Measurements from ENCODE around the gene ERAS. TPM values are rescaled to one million over a fixed set of nuclear protein-coding genes. Genes with fewer than 3 reads are reported as not detected.
A peak's percentile ranks its signal among the peaks of the same experiment; 100 is the strongest.

ERAS gene
- total and polyA plus RNA-seq, 3 donors from 2014 or later: 0.76 to 2.0 (median 1.4) TPM

DNA sequence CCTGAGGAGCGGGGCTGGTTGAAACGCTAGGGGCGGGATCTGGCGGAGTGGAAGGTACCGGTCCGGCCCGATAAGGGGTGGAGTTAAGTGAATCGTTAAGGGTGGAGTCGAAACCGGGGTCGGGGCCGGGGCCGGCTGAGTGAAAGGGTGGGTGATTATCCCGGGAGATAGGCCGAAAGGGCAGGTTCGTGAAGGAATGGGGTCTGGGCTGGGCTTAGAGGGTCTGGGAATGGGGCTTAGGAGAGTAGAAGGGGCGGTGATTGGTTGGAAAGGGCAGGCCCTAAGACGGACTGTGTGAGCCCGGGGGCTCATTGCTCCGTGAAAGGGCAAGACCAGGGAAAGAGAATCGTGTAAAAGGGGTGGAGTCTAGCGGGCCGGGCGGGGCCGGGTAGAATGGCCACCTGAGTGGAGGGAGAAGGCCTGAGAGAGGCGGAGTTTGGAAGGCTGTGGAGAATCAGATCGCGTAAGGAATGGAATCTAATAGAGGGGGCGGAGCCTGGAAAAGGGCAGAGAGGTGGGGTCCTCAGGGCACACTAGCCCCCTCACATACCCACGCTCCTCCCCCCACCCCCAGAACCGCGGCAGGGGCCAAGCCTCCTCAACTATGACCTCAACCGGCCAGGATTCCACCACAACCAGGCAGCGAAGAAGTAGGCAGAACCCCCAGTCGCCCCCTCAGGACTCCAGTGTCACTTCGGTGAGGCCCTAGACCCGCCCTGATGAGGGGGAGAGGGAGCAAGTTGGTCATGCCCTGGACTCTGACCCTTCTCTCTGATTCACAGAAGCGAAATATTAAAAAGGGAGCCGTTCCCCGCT is 24.0 kb upstream of the ERAS start:
- intact Hi-C loops (cut with DNase I; ENCODE audit: low total_unique reads): no loop called here
- Histone ChIP-seq H3K4me1 (no peaks in the 10 kb centered on the region), H3K27me3 (no peaks in the 10 kb centered on the region), H3K4me3 (peak overlapping the region; percentile 66 to 76), H3K9me3 (no peaks in the 10 kb centered on the region), H3K27ac (peak overlapping the region; percentile 92 to 96), H3K36me3 (ENCODE audit: low read depth, missing control alignments) (no peaks in the 10 kb centered on the region)
- DNase-seq: peak; percentile 87
- 4 to 5% methylated on average over 19 to 39 of the region's 40 CpGs for WGBS, 2 donors
- TF ChIP-seq POLR2A (IDR thresholded peaks at IDR 0.05): no peak
- no peak for TF ChIP-seq CTCF (IDR thresholded peaks at IDR 0.05)

DNA sequence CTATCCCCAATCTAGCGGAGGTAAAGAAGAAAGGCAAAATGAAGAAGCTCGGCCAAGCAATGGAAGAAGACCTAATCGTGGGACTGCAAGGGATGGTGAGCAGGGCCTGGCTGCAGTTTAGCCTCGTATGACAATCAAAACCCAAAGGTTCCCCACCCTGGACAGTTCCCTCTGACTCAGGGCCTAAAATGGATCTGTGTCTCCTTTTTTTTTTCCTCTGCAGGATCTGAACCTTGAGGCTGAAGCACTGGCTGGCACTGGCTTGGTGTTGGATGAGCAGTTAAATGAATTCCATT is 23.5 kb upstream of the ERAS start:
- no peak for DNase-seq
- Histone ChIP-seq H3K4me3 (peak overlapping the region; percentile 66 to 76), H3K36me3 (ENCODE audit: low read depth, missing control alignments) (no peaks in the 10 kb centered on the region), H3K4me1 (no peaks in the 10 kb centered on the region), H3K27me3 (no peaks in the 10 kb centered on the region), H3K9me3 (no peaks in the 10 kb centered on the region), H3K27ac (peak overlapping the region; percentile 92 to 96)
- TF ChIP-seq CTCF (IDR thresholded peaks at IDR 0.05) (no peak), POLR2A (IDR thresholded peaks at IDR 0.05) (no peak)
- 28 to 70% methylated on average over 2 to 4 of the region's 4 CpGs for WGBS, 2 donors
- intact Hi-C loops (cut with DNase I; ENCODE audit: low total_unique reads): no loop called here

- DNase-seq: no peak
- Histone ChIP-seq H3K9me3 (no peaks in the 10 kb centered on the region), H3K27me3 (no peaks in the 10 kb centered on the region), H3K4me1 (no peaks in the 10 kb centered on the region), H3K27ac (no peak overlapping the region), H3K36me3 (ENCODE audit: low read depth, missing control alignments) (no peaks in the 10 kb centered on the region), H3K4me3 (no peak overlapping the region)
- TF ChIP-seq POLR2A (IDR thresholded peaks at IDR 0.05): no peak
- TF ChIP-seq CTCF (IDR thresholded peaks at IDR 0.05): no peak
- intact Hi-C loops (cut with DNase I; ENCODE audit: low total_unique reads): no loop called here
- 95 to 100% methylated on average over 1 to 4 of the region's 4 CpGs for WGBS, 2 donors
Measured at GRCh38 chrX:48806081-48806480, 20.2 kb upstream of the ERAS start.

DNA sequence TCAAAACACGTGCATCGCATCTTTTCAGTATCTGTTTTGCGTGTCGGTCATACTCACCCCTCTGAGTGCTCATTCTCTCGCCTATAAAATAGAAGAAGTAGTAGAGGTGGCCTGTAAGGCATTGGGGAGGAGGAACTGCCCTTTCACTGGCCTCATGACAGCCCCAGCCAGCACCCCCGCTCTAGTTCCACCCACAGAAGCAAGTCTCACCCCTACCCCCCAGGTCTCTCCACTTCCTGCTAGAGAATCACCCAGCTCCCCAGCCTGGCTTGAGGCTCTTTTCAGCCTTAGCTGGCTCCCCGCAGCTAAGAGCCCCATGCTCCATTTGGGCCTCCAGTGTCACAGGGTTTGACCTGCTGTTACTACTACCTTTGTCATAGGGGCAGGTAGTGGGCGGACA is 12.7 kb upstream of the ERAS start:
- 90 to 94% methylated on average over 6 to 8 of the region's 8 CpGs for WGBS, 2 donors
- TF ChIP-seq POLR2A (IDR thresholded peaks at IDR 0.05) (no peak), CTCF (IDR thresholded peaks at IDR 0.05) (no peak)
- intact Hi-C loops (cut with DNase I; ENCODE audit: low total_unique reads): no loop called here
- no peaks in the 10 kb centered on the region for H3K27me3 ChIP-seq
- no peak overlapping the region for H3K4me3 ChIP-seq
- no peaks in the 10 kb centered on the region for H3K4me1 ChIP-seq
- no peaks in the 10 kb centered on the region for H3K9me3 ChIP-seq
- H3K27ac ChIP-seq: no peak overlapping the region
- no peak for DNase-seq
- H3K36me3 ChIP-seq (ENCODE audit: low read depth, missing control alignments): no peaks in the 10 kb centered on the region

GRCh38 chrX:48814722-48815121 is 11.6 kb upstream of the ERAS start:
- intact Hi-C loops (cut with DNase I; ENCODE audit: low total_unique reads): no loop called here
- Histone ChIP-seq H3K9me3 (no peaks in the 10 kb centered on the region), H3K36me3 (ENCODE audit: low read depth, missing control alignments) (no peaks in the 10 kb centered on the region), H3K4me1 (no peaks in the 10 kb centered on the region), H3K27ac (no peak overlapping the region), H3K4me3 (no peak overlapping the region), H3K27me3 (no peaks in the 10 kb centered on the region)
- 93 to 100% methylated on average over 2 to 8 of the region's 8 CpGs for WGBS, 2 donors
- no peak for TF ChIP-seq POLR2A (IDR thresholded peaks at IDR 0.05)
- TF ChIP-seq CTCF (IDR thresholded peaks at IDR 0.05): no peak
- no peak for DNase-seq
